ENCODE results near the gene WDR5B. TPM values are rescaled to one million over a fixed set of nuclear protein-coding genes. Genes with fewer than 3 reads are reported as not detected.
A peak's percentile ranks its signal among the peaks of the same experiment; 100 is the strongest.

Gene WDR5B
- total and polyA plus RNA-seq, 2 of the 4 experiments (the other 2 are of a cell fraction): 3.1 to 5.6 TPM

GRCh38 chr3:122390665-122391064, 25.2 kb downstream of the WDR5B start:
- no peak overlapping the region for H3K4me2 ChIP-seq (ENCODE audit: low read depth, low read length)
- no peaks in the 10 kb centered on the region for H3K9me1 ChIP-seq (ENCODE audit: insufficient read depth, low read length)
- no peaks in the 10 kb centered on the region for H4K20me1 ChIP-seq (ENCODE audit: insufficient read depth, low read length)
- H3K4me3 ChIP-seq (ENCODE audit: insufficient read depth, low read depth, low read length): no peak overlapping the region
- ChIA-PET CTCF (interaction anchor here (0.8 kb wide), 1 partner anchor 13 kb away, joined by 3 read pairs; no protein-coding TSS in a partner anchor), POLR2A (ENCODE audit: unreplicated experiment) (no interaction called here)
- H4K91ac ChIP-seq (ENCODE audit: insufficient read depth, low read depth, low read length): no peak overlapping the region
- H3K4me1 ChIP-seq (ENCODE audit: control insufficient read depth, insufficient read depth, low read length): peaks cover 5% of the 10 kb centered on the region
- H3K56ac ChIP-seq (ENCODE audit: extremely low read depth, insufficient read depth, low read length): no peak overlapping the region
- H2AFZ ChIP-seq (replicated peaks; ENCODE audit: low read length, poor library complexity): no peak overlapping the region
- no peak overlapping the region for H2BK20ac ChIP-seq (ENCODE audit: low read depth, low read length)
- H2BK5ac ChIP-seq (ENCODE audit: low read depth, low read length, poor library complexity, severe bottlenecking): no peak overlapping the region
- H4K8ac ChIP-seq (ENCODE audit: low read depth in 2 of 2, low read length in 2 of 2): no peak overlapping the region
- ATAC-seq (ENCODE audit: low read depth): no peak
- H3K23ac ChIP-seq (ENCODE audit: low read depth, low read length): no peak overlapping the region
- in situ Hi-C loops (cut with MboI; ENCODE audit: low sequenced_read_pairs): loop anchor here (10.0 kb wide), 1 partner anchor 284 kb away; no protein-coding TSS in a partner anchor
- H3K9me3 ChIP-seq (ENCODE audit: control insufficient read depth, insufficient read depth, low read length): no peaks in the 10 kb centered on the region
- no peaks in the 10 kb centered on the region; the same call in 1 of the 2 replicates for H3K36me3 ChIP-seq (ENCODE audit: control insufficient read depth, insufficient read depth, low read length)
- peaks cover 0 to 3% of the 10 kb centered on the region in 2 experiments; a peak in 1 of 4 replicates for H3K79me1 ChIP-seq (ENCODE audit: low read depth in 1 of 2, low read length in 2 of 2)
- no TSS peak for BruUV-seq (replicated peaks)
- H2AK5ac ChIP-seq (ENCODE audit: low read depth, low read length): no peak overlapping the region
- no peaks in the 10 kb centered on the region for H3K27me3 ChIP-seq (ENCODE audit: control insufficient read depth, insufficient read depth, low read length)
- H4K5ac ChIP-seq (ENCODE audit: low read depth, low read length): no peak overlapping the region
- H3K4ac ChIP-seq (ENCODE audit: low read depth, low read length): no peak overlapping the region
- H3K18ac ChIP-seq (ENCODE audit: low read depth, low read length): no peak overlapping the region
- no peak overlapping the region for H2AK9ac ChIP-seq (replicated peaks; ENCODE audit: low read depth, low read length, poor library complexity)
- TF ChIP-seq RFX5 (IDR thresholded peaks at IDR 0.05; ENCODE audit: low read depth, low read length) (no peak), RAD21 (IDR thresholded peaks at IDR 0.05; ENCODE audit: low read length) (no peak), RCOR1 (IDR thresholded peaks at IDR 0.05; ENCODE audit: insufficient replicate concordance, low read length) (no peak), NFE2L2 (IDR thresholded peaks at IDR 0.05; ENCODE audit: low read depth, low read length) (no peak), MAFK (IDR thresholded peaks at IDR 0.05; ENCODE audit: low read depth, low read length) (no peak), MXI1 (IDR thresholded peaks at IDR 0.05; ENCODE audit: borderline replicate concordance, low read depth, low read length) (no peak), FOS (IDR thresholded peaks at IDR 0.05; ENCODE audit: low read depth, low read length) (no peak), BHLHE40 (IDR thresholded peaks at IDR 0.05; ENCODE audit: low read depth, low read length) (no peak), SMC3 (IDR thresholded peaks at IDR 0.05; ENCODE audit: low read depth, low read length) (no peak), POLR2A (IDR thresholded peaks at IDR 0.05; ENCODE audit: low read depth, low read length) (no peak), CEBPB (IDR thresholded peaks at IDR 0.05; ENCODE audit: low read depth, low read length) (no peak), CHD1 (IDR thresholded peaks at IDR 0.05; ENCODE audit: low read depth, low read length) (no peak)
- TF ChIP-seq, protein P1, sequence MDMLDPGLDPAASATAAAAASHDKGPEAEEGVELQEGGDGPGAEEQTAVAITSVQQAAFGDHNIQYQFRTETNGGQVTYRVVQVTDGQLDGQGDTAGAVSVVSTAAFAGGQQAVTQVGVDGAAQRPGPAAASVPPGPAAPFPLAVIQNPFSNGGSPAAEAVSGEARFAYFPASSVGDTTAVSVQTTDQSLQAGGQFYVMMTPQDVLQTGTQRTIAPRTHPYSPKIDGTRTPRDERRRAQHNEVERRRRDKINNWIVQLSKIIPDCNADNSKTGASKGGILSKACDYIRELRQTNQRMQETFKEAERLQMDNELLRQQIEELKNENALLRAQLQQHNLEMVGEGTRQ (IDR thresholded peaks at IDR 0.05; ENCODE audit: low read depth, low read length): no peak
- TF ChIP-seq, protein P2, sequence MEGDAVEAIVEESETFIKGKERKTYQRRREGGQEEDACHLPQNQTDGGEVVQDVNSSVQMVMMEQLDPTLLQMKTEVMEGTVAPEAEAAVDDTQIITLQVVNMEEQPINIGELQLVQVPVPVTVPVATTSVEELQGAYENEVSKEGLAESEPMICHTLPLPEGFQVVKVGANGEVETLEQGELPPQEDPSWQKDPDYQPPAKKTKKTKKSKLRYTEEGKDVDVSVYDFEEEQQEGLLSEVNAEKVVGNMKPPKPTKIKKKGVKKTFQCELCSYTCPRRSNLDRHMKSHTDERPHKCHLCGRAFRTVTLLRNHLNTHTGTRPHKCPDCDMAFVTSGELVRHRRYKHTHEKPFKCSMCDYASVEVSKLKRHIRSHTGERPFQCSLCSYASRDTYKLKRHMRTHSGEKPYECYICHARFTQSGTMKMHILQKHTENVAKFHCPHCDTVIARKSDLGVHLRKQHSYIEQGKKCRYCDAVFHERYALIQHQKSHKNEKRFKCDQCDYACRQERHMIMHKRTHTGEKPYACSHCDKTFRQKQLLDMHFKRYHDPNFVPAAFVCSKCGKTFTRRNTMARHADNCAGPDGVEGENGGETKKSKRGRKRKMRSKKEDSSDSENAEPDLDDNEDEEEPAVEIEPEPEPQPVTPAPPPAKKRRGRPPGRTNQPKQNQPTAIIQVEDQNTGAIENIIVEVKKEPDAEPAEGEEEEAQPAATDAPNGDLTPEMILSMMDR (conservative IDR thresholded peaks at IDR 0.05; ENCODE audit: low read depth, low read length): no peak
- TF ChIP-seq, protein P3, sequence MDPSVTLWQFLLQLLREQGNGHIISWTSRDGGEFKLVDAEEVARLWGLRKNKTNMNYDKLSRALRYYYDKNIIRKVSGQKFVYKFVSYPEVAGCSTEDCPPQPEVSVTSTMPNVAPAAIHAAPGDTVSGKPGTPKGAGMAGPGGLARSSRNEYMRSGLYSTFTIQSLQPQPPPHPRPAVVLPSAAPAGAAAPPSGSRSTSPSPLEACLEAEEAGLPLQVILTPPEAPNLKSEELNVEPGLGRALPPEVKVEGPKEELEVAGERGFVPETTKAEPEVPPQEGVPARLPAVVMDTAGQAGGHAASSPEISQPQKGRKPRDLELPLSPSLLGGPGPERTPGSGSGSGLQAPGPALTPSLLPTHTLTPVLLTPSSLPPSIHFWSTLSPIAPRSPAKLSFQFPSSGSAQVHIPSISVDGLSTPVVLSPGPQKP (IDR thresholded peaks at IDR 0.05; ENCODE audit: borderline replicate concordance, low read depth, low read length): no peak
- intact Hi-C loops (cut with micrococcal nuclease): loop anchor here (5.0 kb wide), 1 partner anchor 172 kb away; the partner anchor contains the start of genes DTX3L and PARP9
- H2BK15ac ChIP-seq (ENCODE audit: low read depth, low read length): no peak overlapping the region
- H3K14ac ChIP-seq (replicated peaks; ENCODE audit: low read depth, low read length): no peak overlapping the region
- no peak overlapping the region for H2BK120ac ChIP-seq (ENCODE audit: low read depth, low read length)
- dilution Hi-C loops (cut with HindIII; ENCODE audit: low sequenced_read_pairs, unreplicated experiment): no loop called here
- no peak overlapping the region for H3K27ac ChIP-seq (ENCODE audit: insufficient read depth, low read length)
- WGBS, 2 experiments (ENCODE audit: extremely low coverage in 2 of 2, insufficient read length in 1 of 2): no CpG with 5 or more reads among the region's 4 CpGs
- no peak overlapping the region for H3K9ac ChIP-seq (ENCODE audit: low read depth, low read length)
- peak; percentile 3 for DNase-seq
